ENCODE results near the gene CDO1.

The CDO1 gene

DNA sequence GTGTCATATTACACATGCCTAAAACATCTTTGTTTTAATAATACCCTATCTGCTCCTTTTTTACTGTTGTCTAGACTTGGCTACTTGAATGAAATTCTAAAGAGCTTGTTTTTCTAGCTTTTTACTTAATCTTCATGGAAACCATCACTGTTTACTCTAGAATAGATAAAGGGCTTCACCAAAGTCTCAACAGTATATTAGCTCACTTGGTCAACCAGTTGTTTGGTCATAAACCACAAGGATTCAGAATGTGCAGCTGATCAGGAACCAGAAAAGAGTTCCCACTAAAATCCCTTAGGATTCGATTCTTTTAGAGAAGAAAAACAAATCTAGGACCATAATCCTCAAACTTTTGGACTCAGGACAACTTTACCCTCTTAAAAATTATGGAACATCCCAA, 38.0 kb downstream of the CDO1 start:
- no peak overlapping the region for H3K4me3 ChIP-seq (replicated peaks; ENCODE audit: low read depth, low read length)
- no peak for TF ChIP-seq CTCF (IDR thresholded peaks at IDR 0.05; ENCODE audit: low read depth, low read length, missing control alignments)
- DNase-seq (ENCODE audit: extremely low read depth, low read depth) = no peak

- H3K4me3 ChIP-seq (replicated peaks; ENCODE audit: low read depth, low read length) = no peak overlapping the region
- TF ChIP-seq CTCF (IDR thresholded peaks at IDR 0.05; ENCODE audit: low read depth, low read length, missing control alignments) = no peak
- no peak for DNase-seq (ENCODE audit: extremely low read depth, low read depth)
Observed at GRCh38 chr5:115776989-115777388, 39.5 kb downstream of the CDO1 start.

DNA sequence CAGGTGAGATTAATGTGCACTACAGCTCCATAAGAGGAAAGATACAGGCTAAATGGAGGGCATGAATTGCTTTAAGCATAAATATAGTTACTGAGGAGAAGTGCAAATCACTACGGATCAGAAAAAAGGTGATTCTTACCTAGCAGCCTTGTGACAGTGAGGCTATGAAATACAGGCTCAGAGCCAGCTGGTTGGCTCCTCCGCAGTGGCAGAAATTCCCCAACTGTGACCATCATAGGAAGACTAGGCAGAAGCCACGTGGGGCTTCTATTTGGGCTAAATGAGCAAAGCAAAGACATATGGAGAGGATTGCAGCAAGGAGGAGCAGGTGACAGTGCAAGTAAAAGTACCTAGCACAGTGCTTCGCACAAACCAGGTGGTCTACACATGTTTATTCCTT, 40.5 kb downstream of the CDO1 start:
- TF ChIP-seq CTCF (IDR thresholded peaks at IDR 0.05; ENCODE audit: low read depth, low read length, missing control alignments) = no peak
- no peak for DNase-seq (ENCODE audit: extremely low read depth, low read depth)
- H3K4me3 ChIP-seq (replicated peaks; ENCODE audit: low read depth, low read length) = no peak overlapping the region

DNA sequence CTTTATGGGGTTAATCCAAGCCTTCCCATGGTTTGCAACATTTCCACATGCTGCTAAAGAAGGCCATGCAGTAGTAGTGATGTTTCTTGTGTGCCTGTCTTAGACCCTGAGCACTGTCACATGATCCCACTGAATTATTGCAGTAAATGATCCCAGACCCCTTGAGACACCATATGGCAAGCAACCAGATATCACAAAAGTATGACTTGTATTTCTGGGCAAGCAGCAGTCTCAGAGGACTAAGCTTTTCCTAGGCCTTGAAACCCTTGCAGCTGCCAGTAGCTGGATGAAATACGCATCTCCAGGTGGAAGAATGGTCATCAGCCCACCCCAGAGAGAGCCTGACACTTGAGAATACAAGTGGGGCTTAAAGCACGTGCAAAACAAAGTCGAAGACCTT, 41.8 kb downstream of the CDO1 start:
- DNase-seq (ENCODE audit: extremely low read depth, low read depth) = no peak
- TF ChIP-seq CTCF (IDR thresholded peaks at IDR 0.05; ENCODE audit: low read depth, low read length, missing control alignments) = no peak
- H3K4me3 ChIP-seq (replicated peaks; ENCODE audit: low read depth, low read length) = no peak overlapping the region

GRCh38 chr5:115772731-115773475, 43.6 kb downstream of the CDO1 start:
- DNase-seq (ENCODE audit: extremely low read depth, low read depth) = no peak
- TF ChIP-seq CTCF (IDR thresholded peaks at IDR 0.05; ENCODE audit: low read depth, low read length, missing control alignments) = no peak
- H3K4me3 ChIP-seq (replicated peaks; ENCODE audit: low read depth, low read length) = no peak overlapping the region

DNA sequence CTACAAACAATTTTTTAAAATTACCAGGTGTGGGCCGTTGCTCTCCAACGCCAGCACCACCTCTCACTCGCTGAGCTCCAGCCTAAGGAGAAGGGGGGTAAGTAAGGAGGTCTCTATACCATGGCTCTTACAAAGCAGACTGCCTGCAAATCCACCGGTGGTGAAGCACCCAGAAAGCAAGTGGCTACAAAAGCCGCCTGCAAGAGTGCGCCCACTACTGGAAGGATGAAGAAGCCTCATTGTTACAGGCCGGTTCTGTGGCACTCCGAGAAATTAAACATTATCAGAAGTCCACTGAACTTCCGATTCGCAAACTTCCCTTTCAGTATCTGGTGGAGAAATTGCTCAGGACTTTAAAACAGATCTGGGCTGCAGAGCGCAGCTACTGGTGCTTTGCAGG, 46.0 kb downstream of the CDO1 start:
- TF ChIP-seq CTCF (IDR thresholded peaks at IDR 0.05; ENCODE audit: low read depth, low read length, missing control alignments) = peak; percentile 67
- no peak for DNase-seq (ENCODE audit: extremely low read depth, low read depth)
- no peak overlapping the region for H3K4me3 ChIP-seq (replicated peaks; ENCODE audit: low read depth, low read length)

GRCh38 chr5:115767424-115767823, 49.0 kb downstream of the CDO1 start:
- no peak for TF ChIP-seq CTCF (IDR thresholded peaks at IDR 0.05; ENCODE audit: low read depth, low read length, missing control alignments)
- no peak for DNase-seq (ENCODE audit: extremely low read depth, low read depth)
- no peak overlapping the region for H3K4me3 ChIP-seq (replicated peaks; ENCODE audit: low read depth, low read length)
